Measurements from ENCODE around the gene STARD9.
"Not testable (repeated sequence)": the region's sequence is repeated elsewhere in the genome, so short reads cannot be mapped to it uniquely, and the experiment has no call there.

The STARD9 gene

GRCh38 chr15:42627485-42627884, 52.1 kb downstream of the STARD9 start:
- no peak for DNase-seq (ENCODE audit: low spot score)

GRCh38 chr15:42628761-42629160, 53.4 kb downstream of the STARD9 start:
- DNase-seq (ENCODE audit: low spot score), result no peak

GRCh38 chr15:42632105-42632675, 56.8 kb downstream of the STARD9 start:
- DNase-seq (ENCODE audit: low spot score), result no peak

- no peak for DNase-seq (ENCODE audit: low spot score)
Observed at GRCh38 chr15:42640109-42640508, 64.7 kb downstream of the STARD9 start.

GRCh38 chr15:42650208-42651066, 75.0 kb downstream of the STARD9 start:
- DNase-seq (ENCODE audit: low spot score), result peak; percentile 48

GRCh38 chr15:42665827-42666226, 90.4 kb downstream of the STARD9 start:
- no peak for DNase-seq (ENCODE audit: low spot score)

GRCh38 chr15:42667855-42668254, 92.4 kb downstream of the STARD9 start:
- DNase-seq (ENCODE audit: low spot score), result no peak

GRCh38 chr15:42670451-42670850, 95.0 kb downstream of the STARD9 start:
- DNase-seq (ENCODE audit: low spot score), result no peak

GRCh38 chr15:42672444-42672843, 97.0 kb downstream of the STARD9 start:
- DNase-seq (ENCODE audit: low spot score), result no peak

GRCh38 chr15:42674472-42674871, 99.1 kb downstream of the STARD9 start:
- no peak for DNase-seq (ENCODE audit: low spot score)

GRCh38 chr15:42675021-42675420, 99.6 kb downstream of the STARD9 start:
- no peak for DNase-seq (ENCODE audit: low spot score)

- no peak for DNase-seq (ENCODE audit: low spot score)
Observed at GRCh38 chr15:42679285-42680141, 104.1 kb downstream of the STARD9 start.

- not testable (repeated sequence) for DNase-seq (ENCODE audit: low spot score)
Observed at GRCh38 chr15:42680142-42680482, 104.7 kb downstream of the STARD9 start.

- no peak for DNase-seq (ENCODE audit: low spot score)
Observed at GRCh38 chr15:42681119-42681518, 105.7 kb downstream of the STARD9 start.

- DNase-seq (ENCODE audit: low spot score), result no peak
Observed at GRCh38 chr15:42686281-42686680, 110.9 kb downstream of the STARD9 start.

- no peak for DNase-seq (ENCODE audit: low spot score)
Observed at GRCh38 chr15:42687740-42688139, 112.3 kb downstream of the STARD9 start.

GRCh38 chr15:42688301-42688700, 112.9 kb downstream of the STARD9 start:
- no peak for DNase-seq (ENCODE audit: low spot score)

- DNase-seq (ENCODE audit: low spot score), result no peak
Observed at GRCh38 chr15:42691308-42691707, 115.9 kb downstream of the STARD9 start.

GRCh38 chr15:42691770-42692169, 116.4 kb downstream of the STARD9 start:
- no peak for DNase-seq (ENCODE audit: low spot score)

GRCh38 chr15:42692536-42692935, 117.1 kb downstream of the STARD9 start:
- DNase-seq (ENCODE audit: low spot score), result no peak

GRCh38 chr15:42692997-42693396, 117.6 kb downstream of the STARD9 start:
- DNase-seq (ENCODE audit: low spot score), result no peak

GRCh38 chr15:42693496-42693895, 118.1 kb downstream of the STARD9 start:
- DNase-seq (ENCODE audit: low spot score), result no peak

GRCh38 chr15:42693942-42694341, 118.5 kb downstream of the STARD9 start:
- DNase-seq (ENCODE audit: low spot score), result no peak

Measured in hematopoietic multipotent progenitor cell treated with erythropoietin and hydrocortisone succinate and interleukin-3 and kit ligand, for 17 days (in vitro differentiated cells).